SU-DHL-6 (cell line): ENCODE measurements around the gene EFCAB8.

ENCODE experiments used
- H2AFZ ChIP-seq: fragments of 200-600 bp; sonication (generic); 2 replicates; pipeline ENCODE4 v1.6.1; 2014; ENCODE audit warnings: low read depth, mild to moderate bottlenecking, moderate library complexity, mixed read lengths, antibody characterized with exemption, low read length; ENCODE audit not compliant: severe bottlenecking
- H3F3A ChIP-seq: fragments of 200-600 bp; shearing (Covaris generic); 2 replicates; pipeline ENCODE4 v1.6.0; 2016; ENCODE audit warnings: antibody characterized with exemption, mild to moderate bottlenecking; ENCODE audit not compliant: insufficient read depth
- H3K27ac ChIP-seq: fragments of 200-600 bp; sonication (generic); 2 replicates; pipeline ENCODE4 v1.5.1; 2016; ENCODE audit warnings: low read depth, mild to moderate bottlenecking, low read length, moderate library complexity, mixed read lengths
- H3K27me3 ChIP-seq: fragments of 200-600 bp; sonication (generic), shearing (Covaris generic); 2 replicates; pipeline ENCODE4 v1.6.0; 2014; ENCODE audit warnings: mild to moderate bottlenecking, low read length
- H3K36me3 ChIP-seq: fragments of 200-600 bp; sonication (generic); 2 replicates; pipeline ENCODE4 v1.6.1; 2014; ENCODE audit warnings: mild to moderate bottlenecking, low read length, mixed read lengths
- H3K4me2 ChIP-seq: fragments of 300-600, 200-600 bp; shearing (Covaris generic), sonication (generic); 2 replicates; pipeline ENCODE4 v1.6.0; 2014; ENCODE audit warnings: low read length, low read depth, mild to moderate bottlenecking; ENCODE audit not compliant: poor library complexity, severe bottlenecking
- H3K4me3 ChIP-seq: fragments of 200-600 bp; sonication (generic); 2 replicates; pipeline ENCODE4 v1.5.1; 2014; ENCODE audit warnings: antibody characterized with exemption, low read length, mild to moderate bottlenecking, mixed read lengths; ENCODE audit not compliant: insufficient read depth, poor library complexity, severe bottlenecking
- H3K79me2 ChIP-seq: fragments of 200-600 bp; sonication (generic); 2 replicates; pipeline ENCODE4 v1.6.1; 2014; ENCODE audit warnings: mild to moderate bottlenecking, low read length, moderate library complexity; ENCODE audit not compliant: insufficient read depth
- H3K9ac ChIP-seq: fragments of 200-600 bp; sonication (generic); 2 replicates; pipeline ENCODE4 v1.7.0; 2014; ENCODE audit warnings: mild to moderate bottlenecking, low read length
- H3K9me2 ChIP-seq: fragments of 200-600 bp; sonication (generic); replicated peaks from 2 replicates; pipeline ENCODE4 v1.6.1; 2014; ENCODE audit warnings: low read length; ENCODE audit not compliant: insufficient read depth
- H3K9me3 ChIP-seq: fragments of 200-600 bp; sonication (generic); 2 replicates; pipeline ENCODE4 v1.6.1; 2014; ENCODE audit warnings: low read length, mixed read lengths; ENCODE audit not compliant: insufficient read depth
- H4K20me1 ChIP-seq: fragments of 200-600 bp; sonication (generic); 2 replicates; pipeline ENCODE4 v1.6.1; 2014; ENCODE audit warnings: low read depth, mild to moderate bottlenecking, antibody characterized with exemption, low read length, moderate library complexity, mixed read lengths
- EZH2phosphoT487 ChIP-seq: fragments of 200-600 bp; sonication (generic), shearing (Covaris generic); conservative IDR thresholded peaks from 2 replicates; pipeline ENCODE4 v1.6.1; 2018; ENCODE audit warnings: mild to moderate bottlenecking, antibody characterized with exemption, low read length, moderate library complexity, mixed read lengths
- TF ChIP-seq, protein P1 (sequence below): fragments of 200-600 bp; sonication (generic); IDR thresholded peaks from one replicate; pipeline ENCODE4 v1.5.1; 2017; ENCODE audit warnings: antibody characterized with exemption, mild to moderate bottlenecking, low read length, moderate library complexity; ENCODE audit not compliant: insufficient read depth, poor library complexity, severe bottlenecking

The EFCAB8 gene

DNA sequence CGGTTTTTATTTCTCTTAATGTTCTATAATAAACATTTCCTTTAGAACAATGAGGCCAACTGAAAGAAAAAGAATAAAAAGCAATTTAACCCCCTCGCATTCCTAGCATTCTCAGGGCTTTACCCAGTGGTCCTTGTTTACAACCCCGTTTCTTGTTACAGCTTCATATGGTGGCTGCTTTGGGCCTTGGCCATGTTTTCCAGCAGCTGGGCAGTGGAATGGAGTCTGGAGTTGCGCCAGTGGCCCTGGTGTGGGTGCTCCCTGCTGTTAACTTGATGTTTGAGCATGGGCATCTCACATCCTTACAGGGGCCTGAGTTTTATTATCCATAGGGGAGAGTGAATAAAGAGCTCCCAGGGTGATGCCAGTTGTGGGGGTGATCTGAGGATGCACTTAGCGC, 18.8 kb downstream of the EFCAB8 start:
- H3K4me2 ChIP-seq = no peak overlapping the region
- H3K9me2 ChIP-seq = no peaks in the 10 kb centered on the region
- no peaks in the 10 kb centered on the region for H3K36me3 ChIP-seq
- H3K9me3 ChIP-seq = no peaks in the 10 kb centered on the region
- H3K9ac ChIP-seq = no peak overlapping the region
- no peak overlapping the region for H2AFZ ChIP-seq
- no peak for TF ChIP-seq EZH2phosphoT487
- TF ChIP-seq, protein P1, sequence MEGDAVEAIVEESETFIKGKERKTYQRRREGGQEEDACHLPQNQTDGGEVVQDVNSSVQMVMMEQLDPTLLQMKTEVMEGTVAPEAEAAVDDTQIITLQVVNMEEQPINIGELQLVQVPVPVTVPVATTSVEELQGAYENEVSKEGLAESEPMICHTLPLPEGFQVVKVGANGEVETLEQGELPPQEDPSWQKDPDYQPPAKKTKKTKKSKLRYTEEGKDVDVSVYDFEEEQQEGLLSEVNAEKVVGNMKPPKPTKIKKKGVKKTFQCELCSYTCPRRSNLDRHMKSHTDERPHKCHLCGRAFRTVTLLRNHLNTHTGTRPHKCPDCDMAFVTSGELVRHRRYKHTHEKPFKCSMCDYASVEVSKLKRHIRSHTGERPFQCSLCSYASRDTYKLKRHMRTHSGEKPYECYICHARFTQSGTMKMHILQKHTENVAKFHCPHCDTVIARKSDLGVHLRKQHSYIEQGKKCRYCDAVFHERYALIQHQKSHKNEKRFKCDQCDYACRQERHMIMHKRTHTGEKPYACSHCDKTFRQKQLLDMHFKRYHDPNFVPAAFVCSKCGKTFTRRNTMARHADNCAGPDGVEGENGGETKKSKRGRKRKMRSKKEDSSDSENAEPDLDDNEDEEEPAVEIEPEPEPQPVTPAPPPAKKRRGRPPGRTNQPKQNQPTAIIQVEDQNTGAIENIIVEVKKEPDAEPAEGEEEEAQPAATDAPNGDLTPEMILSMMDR = no peak
- H3F3A ChIP-seq = no peaks in the 10 kb centered on the region
- no peaks in the 10 kb centered on the region for H3K27me3 ChIP-seq
- H4K20me1 ChIP-seq = no peaks in the 10 kb centered on the region
- H3K79me2 ChIP-seq = no peaks in the 10 kb centered on the region
- H3K4me3 ChIP-seq = no peak overlapping the region
- no peak overlapping the region for H3K27ac ChIP-seq

DNA sequence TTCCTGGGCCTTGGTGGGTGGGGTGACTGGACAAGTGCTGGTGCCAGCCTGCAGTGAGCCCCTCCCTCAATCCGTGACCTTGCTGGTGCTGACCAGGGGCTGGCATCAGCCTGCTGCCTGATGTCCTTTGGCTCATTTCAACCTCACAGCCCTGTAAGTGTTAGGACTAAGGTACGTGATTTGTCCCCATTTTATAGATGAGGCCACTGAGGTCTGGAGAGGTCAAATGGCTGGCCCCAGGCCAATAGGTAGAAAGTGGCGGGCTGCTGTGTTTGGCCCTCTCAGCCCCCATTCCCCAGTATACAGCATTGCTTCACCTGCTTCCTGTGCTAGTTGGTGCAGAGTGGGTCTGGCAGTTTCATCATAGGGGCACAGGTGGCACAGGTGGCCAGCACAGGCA, 20.1 kb downstream of the EFCAB8 start:
- Histone ChIP-seq H3K4me2 (no peak overlapping the region), H3F3A (no peaks in the 10 kb centered on the region), H3K79me2 (no peaks in the 10 kb centered on the region), H3K4me3 (no peak overlapping the region), H3K27ac (no peak overlapping the region), H3K9me3 (no peaks in the 10 kb centered on the region), H4K20me1 (no peaks in the 10 kb centered on the region), H2AFZ (no peak overlapping the region), H3K9me2 (no peaks in the 10 kb centered on the region), H3K27me3 (no peaks in the 10 kb centered on the region), H3K36me3 (no peaks in the 10 kb centered on the region), H3K9ac (no peak overlapping the region)
- TF ChIP-seq, protein P1 = no peak
- no peak for TF ChIP-seq EZH2phosphoT487

DNA sequence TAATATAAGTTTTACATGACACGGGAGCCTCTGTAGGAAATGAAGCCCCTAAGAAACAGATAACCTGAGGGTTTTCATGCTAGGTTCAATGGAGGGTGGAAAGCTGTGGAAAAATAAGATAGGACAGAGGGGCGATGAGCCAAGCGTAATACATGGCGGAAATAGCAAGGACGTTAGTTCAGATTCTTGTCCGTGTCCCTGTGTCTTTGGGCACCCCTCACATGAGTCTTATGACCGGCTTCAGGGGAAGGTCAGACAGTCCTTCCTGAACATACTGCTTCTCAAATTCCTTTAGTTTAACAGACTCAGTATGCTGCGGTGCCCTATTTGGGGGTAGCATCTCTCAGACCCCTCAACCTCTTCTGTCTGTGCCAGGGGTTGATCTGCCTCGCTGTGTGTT, 20.8 kb downstream of the EFCAB8 start:
- no peak overlapping the region for H3K4me3 ChIP-seq
- TF ChIP-seq, protein P1 = no peak
- TF ChIP-seq EZH2phosphoT487 = no peak
- no peaks in the 10 kb centered on the region for H3K9me3 ChIP-seq
- H3K9ac ChIP-seq = no peak overlapping the region
- H3K9me2 ChIP-seq = no peaks in the 10 kb centered on the region
- H3K27me3 ChIP-seq = no peaks in the 10 kb centered on the region
- H3F3A ChIP-seq = no peaks in the 10 kb centered on the region
- no peak overlapping the region for H2AFZ ChIP-seq
- H3K4me2 ChIP-seq = no peak overlapping the region
- H3K79me2 ChIP-seq = no peaks in the 10 kb centered on the region
- H4K20me1 ChIP-seq = no peaks in the 10 kb centered on the region
- H3K27ac ChIP-seq = no peak overlapping the region
- H3K36me3 ChIP-seq = no peaks in the 10 kb centered on the region
